H9 (cell line): ENCODE measurements around the gene CDC16. TPM values are rescaled to one million over a fixed set of nuclear protein-coding genes. Genes with fewer than 3 reads are reported as not detected.
"Not testable (repeated sequence)": the region's sequence is repeated elsewhere in the genome, so short reads cannot be mapped to it uniquely, and the experiment has no call there.

Experiments used
- DNase-seq: peaks from one replicate; pipeline ENCODE4 v3.0.0-alpha.2; 2017
- H2AFZ ChIP-seq: one replicate; pipeline ENCODE4 v1.6.1; 2013; ENCODE audit warnings: mild to moderate bottlenecking, low read length, control low read depth, moderate library complexity
- H2AK5ac ChIP-seq: 2 replicates; pipeline ENCODE4 v1.6.1; 2013; ENCODE audit warnings: low read length, control low read depth, mixed read lengths; ENCODE audit not compliant: insufficient read length
- H2BK120ac ChIP-seq: one replicate; pipeline ENCODE4 v1.6.1; 2013; ENCODE audit warnings: low read depth, mild to moderate bottlenecking, low read length, control low read depth, inconsistent platforms; ENCODE audit not compliant: poor library complexity, severe bottlenecking
- H2BK12ac ChIP-seq: 2 replicates; pipeline ENCODE4 v1.6.1; 2013; ENCODE audit warnings: low read length, control low read depth, mixed read lengths, low read depth; ENCODE audit not compliant: insufficient read length
- H2BK15ac ChIP-seq: 2 replicates; pipeline ENCODE4 v1.6.1; 2013; ENCODE audit warnings: low read depth, low read length, control low read depth
- H2BK20ac ChIP-seq: one replicate; pipeline ENCODE4 v1.6.1; 2013; ENCODE audit warnings: low read depth, mild to moderate bottlenecking, low read length, control low read depth, inconsistent platforms; ENCODE audit not compliant: poor library complexity, severe bottlenecking
- H2BK5ac ChIP-seq: 2 replicates; pipeline ENCODE4 v1.6.1; 2013; ENCODE audit warnings: low read length, control low read depth, mixed read lengths; ENCODE audit not compliant: insufficient read length
- H3K14ac ChIP-seq: 2 replicates; pipeline ENCODE4 v1.6.1; 2013; ENCODE audit warnings: low read length, control low read depth; ENCODE audit not compliant: insufficient read depth
- H3K18ac ChIP-seq: 2 replicates; pipeline ENCODE4 v1.6.1; 2013; ENCODE audit warnings: low read depth, mild to moderate bottlenecking, mixed read lengths, low read length, control low read depth; ENCODE audit not compliant: insufficient read length
- H3K23ac ChIP-seq: 2 replicates; pipeline ENCODE4 v1.6.1; 2013; ENCODE audit warnings: low read length, control low read depth, mixed read lengths, low read depth; ENCODE audit not compliant: insufficient read length
- H3K23me2 ChIP-seq: 2 replicates; pipeline ENCODE4 v1.6.1; 2013; ENCODE audit warnings: low read depth, mild to moderate bottlenecking, mixed read lengths, low read length, control low read depth; ENCODE audit not compliant: insufficient read length, poor library complexity, severe bottlenecking
- H3K27ac ChIP-seq: 2 replicates; pipeline ENCODE4 v1.5.1; 2013; ENCODE audit warnings: low read length, control low read depth, mixed read lengths, low read depth; ENCODE audit not compliant: insufficient read length
- H3K27me3 ChIP-seq: 2 replicates; pipeline ENCODE4 v1.6.1; 2013; ENCODE audit warnings: low read length, control low read depth, inconsistent platforms; ENCODE audit not compliant: insufficient read depth
- H3K4ac ChIP-seq: 2 replicates; pipeline ENCODE4 v1.6.1; 2013; ENCODE audit warnings: low read depth, mild to moderate bottlenecking, control low read depth, inconsistent platforms, low read length, moderate library complexity
- H3K4me1 ChIP-seq: 2 replicates; pipeline ENCODE4 v1.6.1; 2013; ENCODE audit warnings: low read length, control low read depth, inconsistent platforms; ENCODE audit not compliant: insufficient read depth
- H3K4me2 ChIP-seq: 2 replicates; pipeline ENCODE4 v1.6.1; 2013; ENCODE audit warnings: low read length, control low read depth, mixed read lengths; ENCODE audit not compliant: insufficient read length, insufficient read depth
- H3K56ac ChIP-seq: 2 replicates; pipeline ENCODE4 v1.6.1; 2013; ENCODE audit warnings: low read depth, mild to moderate bottlenecking, mixed read lengths, low read length, control low read depth; ENCODE audit not compliant: insufficient read length
- H3K79me1 ChIP-seq: 2 replicates; pipeline ENCODE4 v1.6.1; 2013; ENCODE audit warnings: low read depth, mild to moderate bottlenecking, moderate library complexity, low read length, control low read depth, inconsistent platforms; ENCODE audit not compliant: insufficient read depth, poor library complexity, severe bottlenecking
- H3K79me2 ChIP-seq: 2 replicates; pipeline ENCODE4 v1.6.1; 2013; ENCODE audit warnings: low read length, control low read depth, inconsistent platforms; ENCODE audit not compliant: insufficient read depth
- H3K9ac ChIP-seq: 2 replicates; pipeline ENCODE4 v1.6.1; 2013; ENCODE audit warnings: low read length, control low read depth, mixed read lengths; ENCODE audit not compliant: insufficient read length; ENCODE audit errors: extremely low read depth
- H3K9me3 ChIP-seq: one replicate; pipeline ENCODE4 v1.6.1; 2013; ENCODE audit warnings: low read depth, low read length, inconsistent platforms; ENCODE audit not compliant: control insufficient read depth
- H3T11ph ChIP-seq: one replicate; pipeline ENCODE4 v1.6.1; 2013; ENCODE audit warnings: mild to moderate bottlenecking, low read length, control low read depth, inconsistent platforms
- H4K20me1 ChIP-seq: one replicate; pipeline ENCODE4 v1.6.1; 2013; ENCODE audit not compliant: control insufficient read depth, insufficient read length, insufficient read depth
- H4K5ac ChIP-seq: 2 replicates; pipeline ENCODE4 v1.6.1; 2013; ENCODE audit warnings: low read depth, mild to moderate bottlenecking, mixed read lengths, low read length, control low read depth; ENCODE audit not compliant: insufficient read length
- H4K8ac ChIP-seq: replicated peaks from 2 replicates; pipeline ENCODE4 v1.6.1; 2013; ENCODE audit warnings: low read length, control low read depth, mixed read lengths, low read depth; ENCODE audit not compliant: insufficient read length
- H4K91ac ChIP-seq: 2 replicates; pipeline ENCODE4 v1.6.1; 2013; ENCODE audit warnings: low read depth, mild to moderate bottlenecking, moderate library complexity, mixed read lengths, low read length, control low read depth; ENCODE audit not compliant: insufficient read length
- H3K27ac Mint-ChIP-seq, 3 experiments: 2 replicates in 2 of 3; 3 replicates in 1 of 3; pipeline ENCODE4 v1.8.0; 2020 to 2021; ENCODE audit warnings: mixed read lengths in 3 of 3, mild to moderate bottlenecking in 1 of 3, moderate library complexity in 1 of 3
- H3K27me3 Mint-ChIP-seq: 2 replicates; pipeline ENCODE4 v1.8.0; 2021; ENCODE audit warnings: low read depth, mild to moderate bottlenecking, moderate library complexity, mixed read lengths
- H3K36me3 Mint-ChIP-seq, 3 experiments: 2 replicates in 2 of 3; 3 replicates in 1 of 3; pipeline ENCODE4 v1.8.0; 2020 to 2021; ENCODE audit warnings: low read depth in 3 of 3, mixed read lengths in 3 of 3; ENCODE audit not compliant: insufficient read depth in 1 of 3
- H3K4me1 Mint-ChIP-seq, 2 experiments: 2 replicates each; pipeline ENCODE4 v1.8.0; 2020; ENCODE audit warnings: mixed read lengths in 2 of 2
- H3K4me3 Mint-ChIP-seq, 2 experiments: 2 replicates in 1 of 2; 3 replicates in 1 of 2; pipeline ENCODE4 v1.8.0; 2020 to 2021; ENCODE audit warnings: mild to moderate bottlenecking in 2 of 2, mixed read lengths in 2 of 2, moderate library complexity in 1 of 2
- H3K9me3 Mint-ChIP-seq, 2 experiments: 2 replicates in 1 of 2; 3 replicates in 1 of 2; pipeline ENCODE4 v1.8.0; 2020; ENCODE audit warnings: mild to moderate bottlenecking in 2 of 2, mixed read lengths in 2 of 2, moderate library complexity in 1 of 2
- WGBS: extraction: QIAGEN DNeasy Blood & Tissue Kit; methylation state at CpG from one replicate; pipeline ENCODE4 v1.1.7; 2013; ENCODE audit warnings: missing lambda C conversion rate, low lambda C conversion rate, mixed read lengths; ENCODE audit not compliant: insufficient read length; ENCODE audit errors: extremely low coverage; 5-methylcytosine and 5-hydroxymethylcytosine counted together
- total RNA-seq: library from RNA; stranded (reverse); gene quantifications from 2 replicates; pipeline ENCODE4 v1.2.1, GENCODE V29; 2021
- TF ChIP-seq, protein P1 (sequence below): fragments of 200-600 bp; sonication (generic); conservative IDR thresholded peaks from 3 replicates; pipeline ENCODE4 v1.8.0; 2021; ENCODE audit warnings: antibody characterized with exemption, mild to moderate bottlenecking

Gene CDC16
- total RNA-seq, 1 experiment from 2014 or later: 91.9 TPM

DNA sequence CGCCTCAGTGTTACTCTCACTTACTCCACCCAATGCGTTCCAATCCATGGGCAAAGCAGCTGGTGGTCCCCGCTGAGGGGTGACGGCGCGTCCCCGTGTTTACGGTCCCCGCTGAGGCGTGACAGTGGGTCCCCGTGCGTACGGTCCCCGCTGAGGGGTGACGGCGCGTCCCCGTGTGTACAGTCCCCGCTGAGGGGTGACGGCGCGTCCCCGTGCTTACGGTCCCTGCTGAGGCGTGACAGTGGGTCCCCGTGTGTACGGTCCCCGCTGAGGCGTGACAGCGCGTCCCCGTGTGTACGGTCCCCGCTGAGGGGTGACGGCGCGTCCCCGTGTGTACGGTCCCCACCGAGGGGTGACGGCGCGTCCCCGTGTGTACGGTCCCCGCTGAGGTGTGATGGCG lies 36.1 kb upstream of the CDC16 start:
- H3K56ac ChIP-seq: no peak overlapping the region
- H2BK15ac ChIP-seq: no peak overlapping the region
- H4K20me1 ChIP-seq: no peaks in the 10 kb centered on the region
- H2BK5ac ChIP-seq: no peak overlapping the region
- Mint-ChIP-seq H3K27ac (no peak overlapping the region), H3K4me3 (no peak overlapping the region), H3K9me3 (peaks cover 0 to 3% of the 10 kb centered on the region in 2 experiments; a peak in 1 of 5 replicates), H3K27me3 (peaks cover 3% of the 10 kb centered on the region), H3K4me1 (peaks cover 18% of the 10 kb centered on the region in 2 experiments), H3K36me3 (no peaks in the 10 kb centered on the region)
- TF ChIP-seq, protein P1, sequence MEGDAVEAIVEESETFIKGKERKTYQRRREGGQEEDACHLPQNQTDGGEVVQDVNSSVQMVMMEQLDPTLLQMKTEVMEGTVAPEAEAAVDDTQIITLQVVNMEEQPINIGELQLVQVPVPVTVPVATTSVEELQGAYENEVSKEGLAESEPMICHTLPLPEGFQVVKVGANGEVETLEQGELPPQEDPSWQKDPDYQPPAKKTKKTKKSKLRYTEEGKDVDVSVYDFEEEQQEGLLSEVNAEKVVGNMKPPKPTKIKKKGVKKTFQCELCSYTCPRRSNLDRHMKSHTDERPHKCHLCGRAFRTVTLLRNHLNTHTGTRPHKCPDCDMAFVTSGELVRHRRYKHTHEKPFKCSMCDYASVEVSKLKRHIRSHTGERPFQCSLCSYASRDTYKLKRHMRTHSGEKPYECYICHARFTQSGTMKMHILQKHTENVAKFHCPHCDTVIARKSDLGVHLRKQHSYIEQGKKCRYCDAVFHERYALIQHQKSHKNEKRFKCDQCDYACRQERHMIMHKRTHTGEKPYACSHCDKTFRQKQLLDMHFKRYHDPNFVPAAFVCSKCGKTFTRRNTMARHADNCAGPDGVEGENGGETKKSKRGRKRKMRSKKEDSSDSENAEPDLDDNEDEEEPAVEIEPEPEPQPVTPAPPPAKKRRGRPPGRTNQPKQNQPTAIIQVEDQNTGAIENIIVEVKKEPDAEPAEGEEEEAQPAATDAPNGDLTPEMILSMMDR: no peak
- H3K23me2 ChIP-seq: no peaks in the 10 kb centered on the region
- no peak overlapping the region for H3K27ac ChIP-seq
- H3K4me2 ChIP-seq: no peak overlapping the region
- no peak overlapping the region for H2BK120ac ChIP-seq
- no peak overlapping the region for H3K23ac ChIP-seq
- no CpG with 5 or more reads among the region's 47 CpGs for WGBS
- H2AK5ac ChIP-seq: no peak overlapping the region
- H2BK12ac ChIP-seq: no peak overlapping the region
- H4K8ac ChIP-seq: no peak overlapping the region
- H3K4ac ChIP-seq: no peak overlapping the region
- DNase-seq: no peak
- no peak overlapping the region for H3K14ac ChIP-seq
- no peaks in the 10 kb centered on the region for H3K9me3 ChIP-seq
- no peak overlapping the region for H4K5ac ChIP-seq
- H2AFZ ChIP-seq: no peak overlapping the region
- no peaks in the 10 kb centered on the region for H3K79me2 ChIP-seq
- H2BK20ac ChIP-seq: no peak overlapping the region
- H3K18ac ChIP-seq: no peak overlapping the region
- no peak overlapping the region for H3T11ph ChIP-seq
- H3K79me1 ChIP-seq: no peaks in the 10 kb centered on the region
- peaks cover 2% of the 10 kb centered on the region; the same call in 1 of the 2 replicates for H3K4me1 ChIP-seq
- H3K9ac ChIP-seq: no peak overlapping the region
- no peak overlapping the region for H4K91ac ChIP-seq
- no peaks in the 10 kb centered on the region for H3K27me3 ChIP-seq

DNA sequence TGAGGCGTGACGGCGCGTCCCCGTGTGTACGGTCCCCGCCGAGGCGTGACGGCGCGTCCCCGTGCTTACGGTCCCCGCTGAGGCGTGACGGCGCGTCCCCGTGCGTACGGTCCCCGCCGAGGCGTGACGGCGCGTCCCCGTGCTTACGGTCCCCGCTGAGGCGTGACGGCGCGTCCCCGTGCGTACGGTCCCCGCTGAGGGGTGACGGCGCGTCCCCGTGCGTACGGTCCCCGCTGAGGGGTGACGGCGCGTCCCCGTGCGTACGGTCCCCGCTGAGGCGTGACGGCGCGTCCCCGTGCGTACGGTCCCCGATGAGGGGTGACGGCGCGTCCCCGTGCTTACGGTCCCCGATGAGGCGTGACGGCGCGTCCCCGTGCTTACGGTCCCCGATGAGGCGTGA lies 35.2 kb upstream of the CDC16 start:
- H2BK20ac ChIP-seq, H4K20me1 ChIP-seq, H4K8ac ChIP-seq, H3K18ac ChIP-seq, H2AK5ac ChIP-seq, H2BK12ac ChIP-seq, H3K56ac ChIP-seq, H3K23me2 ChIP-seq, H3K27ac Mint-ChIP-seq, H3K9ac ChIP-seq, H2AFZ ChIP-seq, H3K27ac ChIP-seq, H2BK15ac ChIP-seq, H3K4me1 ChIP-seq, H3K4me2 ChIP-seq, H4K91ac ChIP-seq, H3K36me3 Mint-ChIP-seq, H4K5ac ChIP-seq, H3K9me3 Mint-ChIP-seq, H3K23ac ChIP-seq, H3K4me3 Mint-ChIP-seq, DNase-seq, H2BK120ac ChIP-seq, H3K27me3 Mint-ChIP-seq, H3K27me3 ChIP-seq, H2BK5ac ChIP-seq, H3K79me1 ChIP-seq, H3T11ph ChIP-seq, H3K4ac ChIP-seq, H3K9me3 ChIP-seq, H3K14ac ChIP-seq, H3K79me2 ChIP-seq: not testable (repeated sequence)
- peaks cover 18% of the 10 kb centered on the region in 2 experiments for H3K4me1 Mint-ChIP-seq
- WGBS: no CpG with 5 or more reads among the region's 75 CpGs
